H1 (cell line): ENCODE data around the gene NMUR1. TPM values are rescaled to one million over a fixed set of nuclear protein-coding genes. Genes with fewer than 3 reads are reported as not detected.

ENCODE experiments used
- CTCF ChIA-PET: fragments of 300-600 bp; sonication (Branson Sonifier 250); formaldehyde crosslinking; loops from one replicate; lab custom pipeline; 2021; ENCODE audit not compliant: partially characterized antibody; lab: Charles Lee
- POLR2A ChIA-PET: fragments of 300-600 bp; sonication (Branson Sonifier 250); formaldehyde crosslinking; loops from one replicate; lab custom pipeline; 2021; ENCODE audit warnings: inconsistent platforms; ENCODE audit not compliant: partially characterized antibody; lab: Charles Lee
- DNase-seq, 2 experiments: peaks; one replicate each; pipeline versions ENCODE4 v3.0.0 to v3.0.0-alpha.2; 2010 to 2022; ENCODE audit warnings: low spot score in 2 of 2, low read depth in 1 of 2, mixed read lengths in 1 of 2
- FAIRE-seq: peaks from 2 replicates; lab custom pipeline; 2011; peaks lifted over from hg19 to GRCh38; lab: Jason Lieb, UNC
- H2AFZ ChIP-seq: 2 replicates; pipeline ENCODE4 v1.8.1; 2012; ENCODE audit warnings: low read length, inconsistent platforms
- H2AK5ac ChIP-seq: 2 replicates; pipeline ENCODE4 v1.6.1; 2013; ENCODE audit warnings: low read depth, low read length
- H2BK120ac ChIP-seq: replicated peaks from 2 replicates; pipeline ENCODE3; 2013; ENCODE audit warnings: low read depth, low read length, inconsistent platforms
- H2BK12ac ChIP-seq: 2 replicates; pipeline ENCODE4 v1.6.1; 2013; ENCODE audit warnings: low read depth, low read length
- H2BK15ac ChIP-seq: 2 replicates; pipeline ENCODE4 v1.6.1; 2013; ENCODE audit warnings: low read length
- H2BK20ac ChIP-seq: 2 replicates; pipeline ENCODE4 v1.6.1; 2013; ENCODE audit warnings: low read length
- H2BK5ac ChIP-seq: 2 replicates; pipeline ENCODE4 v1.6.1; 2013; ENCODE audit warnings: low read depth, low read length
- H3K14ac ChIP-seq: 2 replicates; pipeline ENCODE4 v1.6.1; 2013; ENCODE audit warnings: inconsistent platforms; ENCODE audit not compliant: insufficient read length
- H3K18ac ChIP-seq: 2 replicates; pipeline ENCODE4 v1.6.1; 2013; ENCODE audit warnings: low read length; ENCODE audit errors: extremely low read depth
- H3K23ac ChIP-seq: 2 replicates; pipeline ENCODE4 v1.6.1; 2013; ENCODE audit warnings: inconsistent platforms; ENCODE audit not compliant: insufficient read length
- H3K23me2 ChIP-seq: 2 replicates; pipeline ENCODE4 v1.6.1; 2013; ENCODE audit warnings: low read depth, low read length
- H3K27ac ChIP-seq: 2 replicates; pipeline ENCODE4 v1.6.1; 2011; ENCODE audit warnings: low read depth, low read length, inconsistent platforms
- H3K27me3 ChIP-seq, 4 experiments: replicated peaks in 1 of 4; 1 replicate in 1 of 4; 2 replicates in 3 of 4; pipeline versions ENCODE4 v1.6.1 to v1.8.1; 2011 to 2013; ENCODE audit warnings: low read length in 3 of 4, mild to moderate bottlenecking in 3 of 4, inconsistent platforms in 2 of 4, mixed read lengths in 2 of 4, moderate library complexity in 1 of 4; ENCODE audit not compliant: control insufficient read depth in 3 of 4, insufficient read depth in 3 of 4; ENCODE audit errors: extremely low read depth in 1 of 4
- H3K36me3 ChIP-seq, 4 experiments: 2 replicates each; pipeline versions ENCODE4 v1.6.1 to v1.8.1; 2011 to 2013; ENCODE audit warnings: mild to moderate bottlenecking in 4 of 4, low read length in 3 of 4, moderate library complexity in 2 of 4, control low read depth in 1 of 4, inconsistent platforms in 1 of 4; ENCODE audit not compliant: insufficient read depth in 4 of 4, control insufficient read depth in 2 of 4
- H3K4ac ChIP-seq: replicated peaks from 2 replicates; pipeline ENCODE3; 2013; ENCODE audit warnings: low read length, low read depth, mixed read lengths, inconsistent platforms; ENCODE audit not compliant: insufficient read length
- H3K4me1 ChIP-seq, 4 experiments: replicated peaks in 1 of 4; 1 replicate in 1 of 4; 2 replicates in 3 of 4; pipeline versions ENCODE4 v1.6.1 to v1.8.1; 2011 to 2013; ENCODE audit warnings: low read length in 3 of 4, inconsistent platforms in 2 of 4, mixed read lengths in 1 of 4; ENCODE audit not compliant: insufficient read depth in 4 of 4, control insufficient read depth in 3 of 4
- H3K4me2 ChIP-seq, 2 experiments: 2 replicates each; pipeline versions ENCODE4 v1.6.1 to v1.8.1; 2011 to 2013; ENCODE audit warnings: low read depth in 2 of 2, low read length in 2 of 2, control low read depth in 1 of 2, inconsistent platforms in 1 of 2, mild to moderate bottlenecking in 1 of 2; ENCODE audit not compliant: insufficient read depth in 1 of 2
- H3K4me3 ChIP-seq, 4 experiments: fragments of 200-600, 300-600 bp in 1 of 4; sonication (generic), shearing (Covaris generic), sonication (Bioruptor Twin) in 1 of 4; 2 replicates each; pipeline versions ENCODE4 v1.5.1 to v1.8.1; 2011 to 2016; ENCODE audit warnings: low read length in 4 of 4, low read depth in 3 of 4, control low read depth in 2 of 4, inconsistent platforms in 2 of 4, mild to moderate bottlenecking in 2 of 4, mixed read lengths in 1 of 4, moderate library complexity in 1 of 4; ENCODE audit not compliant: insufficient read depth in 2 of 4; ENCODE audit errors: extremely low read depth in 1 of 4
- H3K56ac ChIP-seq: replicated peaks from 2 replicates; pipeline ENCODE3; 2013; ENCODE audit warnings: low read depth, mild to moderate bottlenecking, mixed read lengths, low read length, inconsistent platforms; ENCODE audit not compliant: insufficient read length
- H3K79me1 ChIP-seq: 2 replicates; pipeline ENCODE4 v1.6.1; 2013; ENCODE audit warnings: low read depth, low read length, control low read depth
- H3K79me2 ChIP-seq, 2 experiments: 2 replicates each; pipeline versions ENCODE4 v1.6.1 to v1.8.1; 2012 to 2013; ENCODE audit warnings: low read length in 2 of 2, mild to moderate bottlenecking in 2 of 2, inconsistent platforms in 1 of 2; ENCODE audit not compliant: insufficient read depth in 2 of 2, control insufficient read depth in 1 of 2
- H3K9ac ChIP-seq, 4 experiments: replicated peaks in 1 of 4; 1 replicate in 1 of 4; 2 replicates in 3 of 4; pipeline versions ENCODE4 v1.6.1 to v1.8.1; 2011 to 2013; ENCODE audit warnings: low read depth in 3 of 4, low read length in 3 of 4, control low read depth in 2 of 4, mild to moderate bottlenecking in 2 of 4, moderate library complexity in 2 of 4, inconsistent platforms in 1 of 4; ENCODE audit errors: extremely low read depth in 1 of 4
- H3K9me3 ChIP-seq, 2 experiments: 2 replicates each; pipeline versions ENCODE4 v1.6.1 to v1.8.1; 2012 to 2013; ENCODE audit warnings: mild to moderate bottlenecking in 2 of 2, moderate library complexity in 2 of 2, control low read depth in 1 of 2, inconsistent platforms in 1 of 2, low read depth in 1 of 2, low read length in 1 of 2, mixed read lengths in 1 of 2; ENCODE audit not compliant: insufficient read depth in 2 of 2
- H4K20me1 ChIP-seq, 2 experiments: replicated peaks in 1 of 2; 2 replicates each; pipeline versions ENCODE3 to v1.8.1; 2011 to 2013; ENCODE audit warnings: inconsistent platforms in 2 of 2, low read length in 2 of 2, mild to moderate bottlenecking in 1 of 2; ENCODE audit not compliant: insufficient read depth in 2 of 2, control insufficient read depth in 1 of 2
- H4K5ac ChIP-seq: 2 replicates; pipeline ENCODE4 v1.6.1; 2013; ENCODE audit warnings: low read length, low read depth, mixed read lengths, inconsistent platforms; ENCODE audit not compliant: insufficient read length
- H4K8ac ChIP-seq: 2 replicates; pipeline ENCODE4 v1.8.0; 2013; ENCODE audit warnings: mild to moderate bottlenecking, moderate library complexity, low read length, inconsistent platforms; ENCODE audit not compliant: insufficient read depth; ENCODE audit errors: extremely low read depth
- H4K91ac ChIP-seq: replicated peaks from 2 replicates; pipeline ENCODE3; 2013; ENCODE audit warnings: low read length, mixed read lengths, inconsistent platforms; ENCODE audit not compliant: insufficient read length
- EZH2 ChIP-seq: fragments of 200-600 bp; sonication (generic); IDR thresholded peaks from 2 replicates; pipeline ENCODE4 v1.7.1; 2012; ENCODE audit warnings: low read depth, mild to moderate bottlenecking, moderate library complexity, low read length, inconsistent platforms; ENCODE audit not compliant: severe bottlenecking
- KDM5A ChIP-seq: fragments of 200-600 bp; IDR thresholded peaks from 2 replicates; pipeline ENCODE4 v1.7.1; 2012; ENCODE audit warnings: mild to moderate bottlenecking, low read length, inconsistent platforms, mixed read lengths
- YY1 ChIP-seq: IDR thresholded peaks from 2 replicates; pipeline ENCODE4 v1.6.1; 2011; ENCODE audit warnings: low read depth, mild to moderate bottlenecking, low read length
- WGBS, 2 experiments: shearing (Covaris generic) in 1 of 2; methylation state at CpG; one replicate each; pipeline versions ENCODE4 v1.1.6 to v1.1.7; 2013 to 2015; ENCODE audit warnings: low lambda C conversion rate in 2 of 2, mixed read lengths in 2 of 2, inconsistent platforms in 1 of 2, low coverage in 1 of 2, missing lambda C conversion rate in 1 of 2; ENCODE audit not compliant: insufficient replicate concordance in 2 of 2, insufficient coverage in 1 of 2, insufficient read length in 1 of 2; ENCODE audit errors: extremely low coverage in 1 of 2, missing lambda C conversion rate in 1 of 2; 5-methylcytosine and 5-hydroxymethylcytosine counted together
- polyA plus RNA-seq, 7 experiments: library from polyadenylated mRNA; depleted of rRNA in 3 of 7; stranded (reverse) in 5 of 7; unstranded in 2 of 7; fragments of >200 nt in 5 of 7; fragments of 200-250 nt in 2 of 7; gene quantifications; 1 replicate in 5 of 7; 2 replicates in 1 of 7; 4 replicates in 1 of 7; pipeline versions ENCODE4 v1.2.1 to v1.2.3, GENCODE V29; 2011 to 2013; ENCODE audit warnings: missing spikeins in 2 of 7, mixed read lengths in 2 of 7
- total RNA-seq: library from RNA; stranded (reverse); fragmentation: NEBNext Ultra II Directional; extraction: Animal tissue kit (Norgen Biotek cat#: 25700); gene quantifications from 2 replicates; pipeline ENCODE4 v1.2.1, GENCODE V29; 2021
- TF ChIP-seq, protein P1 (sequence below): IDR thresholded peaks from 2 replicates; pipeline ENCODE4 v1.6.1; 2012; ENCODE audit warnings: inconsistent platforms

The NMUR1 gene
- total and polyA plus RNA-seq, 2 of the 8 experiments (the other 6 are each of a cell fraction or from before 2014, with no cell fraction given), result 0.56 to 1.5 TPM

GRCh38 chr2:231497651-231498050 lies 32.6 kb downstream of the NMUR1 start:
- H3K79me2 ChIP-seq, result no peaks in the 10 kb centered on the region
- no peak overlapping the region for H2BK5ac ChIP-seq
- FAIRE-seq, result no peak
- no peak overlapping the region for H3K14ac ChIP-seq
- H2BK15ac ChIP-seq, result no peak overlapping the region
- H4K91ac ChIP-seq, result no peak overlapping the region
- H3K27ac ChIP-seq, result no peak overlapping the region
- H3K23me2 ChIP-seq, result no peaks in the 10 kb centered on the region
- H4K5ac ChIP-seq, result no peak overlapping the region
- H2AFZ ChIP-seq, result no peak overlapping the region
- H3K56ac ChIP-seq, result no peak overlapping the region
- 96% methylated on average over 1 of the region's 1 CpG; no CpG with 5 or more reads in 1 of the 2 experiments for whole genome bisulfite sequencing, 2 experiments
- no peak overlapping the region for H3K23ac ChIP-seq
- H4K8ac ChIP-seq, result no peak overlapping the region
- no peak overlapping the region for H3K4me2 ChIP-seq
- H3K4me3 ChIP-seq, result no peak overlapping the region
- no peak overlapping the region for H2BK20ac ChIP-seq
- no peaks in the 10 kb centered on the region for H3K9me3 ChIP-seq
- no peak overlapping the region for H2BK12ac ChIP-seq
- no peak overlapping the region for H3K4ac ChIP-seq
- H3K36me3 ChIP-seq, result no peaks in the 10 kb centered on the region; a peak in 1 of 8 replicates
- TF ChIP-seq YY1, result no peak
- no peak for TF ChIP-seq KDM5A
- TF ChIP-seq, protein P1, sequence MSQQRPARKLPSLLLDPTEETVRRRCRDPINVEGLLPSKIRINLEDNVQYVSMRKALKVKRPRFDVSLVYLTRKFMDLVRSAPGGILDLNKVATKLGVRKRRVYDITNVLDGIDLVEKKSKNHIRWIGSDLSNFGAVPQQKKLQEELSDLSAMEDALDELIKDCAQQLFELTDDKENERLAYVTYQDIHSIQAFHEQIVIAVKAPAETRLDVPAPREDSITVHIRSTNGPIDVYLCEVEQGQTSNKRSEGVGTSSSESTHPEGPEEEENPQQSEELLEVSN, result no peak
- TF ChIP-seq EZH2, result no peak
- H3K4me1 ChIP-seq, result no peaks in the 10 kb centered on the region
- no peaks in the 10 kb centered on the region for H4K20me1 ChIP-seq
- ChIA-PET POLR2A (interaction anchor here (2.0 kb wide), 1 partner anchor 33 kb away, joined by 11 read pairs; the partner anchor contains the start of gene NCL), CTCF (interaction anchor here (0.6 to 2.8 kb wide), 2 partner anchors 9 to 17 kb away, joined by 4 to 6 read pairs; no protein-coding TSS in a partner anchor)
- H3K27me3 ChIP-seq, result no peaks in the 10 kb centered on the region
- H2AK5ac ChIP-seq, result no peak overlapping the region
- no peak for DNase-seq
- no peak overlapping the region for H3K9ac ChIP-seq
- H3K79me1 ChIP-seq, result no peaks in the 10 kb centered on the region
- no peak overlapping the region for H3K18ac ChIP-seq
- no peak overlapping the region for H2BK120ac ChIP-seq
